Activated naive CD8-positive, alpha-beta T cell treated with anti-CD3 and anti-CD28 coated beads for 36 hours (primary cell): ENCODE measurements around the gene USP53. TPM values are rescaled to one million over a fixed set of nuclear protein-coding genes. Genes with fewer than 3 reads are reported as not detected.
"Not testable (repeated sequence)": the region's sequence is repeated elsewhere in the genome, so short reads cannot be mapped to it uniquely, and the experiment has no call there.

Experiments
- DNase-seq: peaks from one replicate; pipeline ENCODE4 v3.0.0; 2021
- H3K27ac Mint-ChIP-seq: one replicate; pipeline ENCODE4 v1.8.0; 2022; ENCODE audit warnings: mild to moderate bottlenecking, moderate library complexity, mixed read lengths
- H3K27me3 Mint-ChIP-seq: one replicate; pipeline ENCODE4 v1.8.0; 2022; ENCODE audit warnings: mild to moderate bottlenecking, mixed read lengths
- H3K36me3 Mint-ChIP-seq: one replicate; pipeline ENCODE4 v1.8.0; 2021; ENCODE audit warnings: mild to moderate bottlenecking, mixed read lengths
- H3K4me1 Mint-ChIP-seq: one replicate; pipeline ENCODE4 v1.8.0; 2021; ENCODE audit warnings: mixed read lengths
- H3K4me3 Mint-ChIP-seq: one replicate; pipeline ENCODE4 v1.8.0; 2022; ENCODE audit warnings: mild to moderate bottlenecking, moderate library complexity, mixed read lengths
- H3K9me3 Mint-ChIP-seq: one replicate; pipeline ENCODE4 v1.8.0; 2022; ENCODE audit warnings: mixed read lengths
- total RNA-seq, 2 experiments: library from RNA; stranded (reverse); gene quantifications; one replicate each; pipeline ENCODE4 v1.2.3, GENCODE V29; 2021

The USP53 gene
- total RNA-seq, result 10 to 100 TPM; 12.6 to 13.0 TPM

GRCh38 chr4:119212234-119212963, at the start of gene USP53:
Gene USP53 (plus strand): TSS chr4:119212713. CDS start chr4:119239760, 27,047 bp downstream.
- H3K4me1 Mint-ChIP-seq, result peaks cover 34% of the 10 kb centered on the region
- H3K27ac Mint-ChIP-seq, result peak within 1 kb of the TSS; percentile 89
- DNase-seq, result peak; percentile 97
- no peaks in the 10 kb centered on the region for H3K9me3 Mint-ChIP-seq
- H3K36me3 Mint-ChIP-seq, result peaks cover 7% of the 10 kb centered on the region
- no peaks in the 10 kb centered on the region for H3K27me3 Mint-ChIP-seq
- peak within 1 kb of the TSS; percentile 87 for H3K4me3 Mint-ChIP-seq

- Mint-ChIP-seq H3K27ac (no peak overlapping the region), H3K36me3 (no peaks in the 10 kb centered on the region), H3K4me1 (no peaks in the 10 kb centered on the region), H3K9me3 (no peaks in the 10 kb centered on the region), H3K4me3 (no peak overlapping the region), H3K27me3 (no peaks in the 10 kb centered on the region)
- DNase-seq, result no peak
These were observed 46.7 kb upstream of the USP53 start for GRCh38 chr4:119165767-119166166.

- no peak for DNase-seq
- Mint-ChIP-seq H3K4me1 (no peaks in the 10 kb centered on the region), H3K27me3 (no peaks in the 10 kb centered on the region), H3K36me3 (no peaks in the 10 kb centered on the region), H3K9me3 (no peaks in the 10 kb centered on the region), H3K27ac (no peak overlapping the region), H3K4me3 (no peak overlapping the region)
These were observed 42.3 kb upstream of the USP53 start for GRCh38 chr4:119170195-119170594.

GRCh38 chr4:119172223-119172622, 40.3 kb upstream of the USP53 start:
- no peaks in the 10 kb centered on the region for H3K4me1 Mint-ChIP-seq
- no peak overlapping the region for H3K4me3 Mint-ChIP-seq
- H3K36me3 Mint-ChIP-seq, result no peaks in the 10 kb centered on the region
- H3K27me3 Mint-ChIP-seq, result no peaks in the 10 kb centered on the region
- H3K9me3 Mint-ChIP-seq, result no peaks in the 10 kb centered on the region
- H3K27ac Mint-ChIP-seq, result no peak overlapping the region
- no peak for DNase-seq

- H3K36me3 Mint-ChIP-seq, H3K4me3 Mint-ChIP-seq, H3K27ac Mint-ChIP-seq, H3K4me1 Mint-ChIP-seq, H3K9me3 Mint-ChIP-seq, DNase-seq, H3K27me3 Mint-ChIP-seq: not testable (repeated sequence)
These were observed 38.7 kb upstream of the USP53 start for GRCh38 chr4:119173729-119174361.

GRCh38 chr4:119179011-119179410, 33.5 kb upstream of the USP53 start:
- no peak for DNase-seq
- no peaks in the 10 kb centered on the region for H3K4me1 Mint-ChIP-seq
- no peak overlapping the region for H3K4me3 Mint-ChIP-seq
- no peak overlapping the region for H3K27ac Mint-ChIP-seq
- no peaks in the 10 kb centered on the region for H3K36me3 Mint-ChIP-seq
- H3K27me3 Mint-ChIP-seq, result no peaks in the 10 kb centered on the region
- no peaks in the 10 kb centered on the region for H3K9me3 Mint-ChIP-seq

- no peaks in the 10 kb centered on the region for H3K27me3 Mint-ChIP-seq
- no peak for DNase-seq
- no peaks in the 10 kb centered on the region for H3K36me3 Mint-ChIP-seq
- no peak overlapping the region for H3K27ac Mint-ChIP-seq
- H3K4me1 Mint-ChIP-seq, result no peaks in the 10 kb centered on the region
- no peaks in the 10 kb centered on the region for H3K9me3 Mint-ChIP-seq
- H3K4me3 Mint-ChIP-seq, result no peak overlapping the region
These were observed 28.4 kb upstream of the USP53 start for GRCh38 chr4:119184128-119184527.

GRCh38 chr4:119189638-119190037, 22.9 kb upstream of the USP53 start:
- H3K4me3 Mint-ChIP-seq, result no peak overlapping the region
- H3K9me3 Mint-ChIP-seq, result no peaks in the 10 kb centered on the region
- DNase-seq, result no peak
- no peaks in the 10 kb centered on the region for H3K4me1 Mint-ChIP-seq
- no peak overlapping the region for H3K27ac Mint-ChIP-seq
- H3K27me3 Mint-ChIP-seq, result no peaks in the 10 kb centered on the region
- peaks cover 3% of the 10 kb centered on the region for H3K36me3 Mint-ChIP-seq

GRCh38 chr4:119190354-119190753, 22.2 kb upstream of the USP53 start:
- no peak overlapping the region for H3K27ac Mint-ChIP-seq
- H3K36me3 Mint-ChIP-seq, result peaks cover 7% of the 10 kb centered on the region
- H3K4me1 Mint-ChIP-seq, result no peaks in the 10 kb centered on the region

GRCh38 chr4:119191505-119191904, 21.0 kb upstream of the USP53 start:
- no peak for DNase-seq
- Mint-ChIP-seq H3K36me3 (peaks cover 8% of the 10 kb centered on the region), H3K27ac (no peak overlapping the region), H3K4me1 (no peaks in the 10 kb centered on the region), H3K27me3 (no peaks in the 10 kb centered on the region), H3K9me3 (no peaks in the 10 kb centered on the region), H3K4me3 (no peak overlapping the region)

More at GRCh38 chr4:119190354-119190753, 22.2 kb upstream of the USP53 start:
- Mint-ChIP-seq H3K9me3 (no peaks in the 10 kb centered on the region), H3K4me3 (no peak overlapping the region), H3K27me3 (no peaks in the 10 kb centered on the region)
- DNase-seq, result no peak

GRCh38 chr4:119197772-119198212, 14.7 kb upstream of the USP53 start:
- no peak for DNase-seq
- Mint-ChIP-seq H3K4me1 (no peaks in the 10 kb centered on the region), H3K9me3 (peaks cover 10% of the 10 kb centered on the region), H3K36me3 (peaks cover 18% of the 10 kb centered on the region), H3K4me3 (no peak overlapping the region), H3K27ac (no peak overlapping the region), H3K27me3 (no peaks in the 10 kb centered on the region)

GRCh38 chr4:119204916-119205315, 7.6 kb upstream of the USP53 start:
- no peak overlapping the region for H3K27ac Mint-ChIP-seq
- H3K27me3 Mint-ChIP-seq, result no peaks in the 10 kb centered on the region
- H3K4me1 Mint-ChIP-seq, result peaks cover 22% of the 10 kb centered on the region
- H3K9me3 Mint-ChIP-seq, result peaks cover 4% of the 10 kb centered on the region
- no peak overlapping the region for H3K4me3 Mint-ChIP-seq
- no peak for DNase-seq
- peaks cover 2% of the 10 kb centered on the region for H3K36me3 Mint-ChIP-seq

- no peak overlapping the region for H3K27ac Mint-ChIP-seq
- H3K27me3 Mint-ChIP-seq, result no peaks in the 10 kb centered on the region
- peaks cover 25% of the 10 kb centered on the region for H3K4me1 Mint-ChIP-seq
- peaks cover 4% of the 10 kb centered on the region for H3K9me3 Mint-ChIP-seq
- peaks cover 2% of the 10 kb centered on the region for H3K36me3 Mint-ChIP-seq
- H3K4me3 Mint-ChIP-seq, result no peak overlapping the region
- DNase-seq, result no peak
These were observed 6.8 kb upstream of the USP53 start for GRCh38 chr4:119205690-119206089.

- Mint-ChIP-seq H3K9me3 (peaks cover 4% of the 10 kb centered on the region), H3K4me1 (peaks cover 30% of the 10 kb centered on the region), H3K4me3 (no peak overlapping the region), H3K27me3 (no peaks in the 10 kb centered on the region), H3K36me3 (peaks cover 2% of the 10 kb centered on the region), H3K27ac (no peak overlapping the region)
- DNase-seq, result no peak
These were observed 6.3 kb upstream of the USP53 start for GRCh38 chr4:119206178-119206577.

GRCh38 chr4:119207051-119207450, 5.5 kb upstream of the USP53 start:
- Mint-ChIP-seq H3K27ac (no peak overlapping the region), H3K9me3 (peaks cover under 1% of the 10 kb centered on the region), H3K27me3 (no peaks in the 10 kb centered on the region), H3K36me3 (peaks cover 2% of the 10 kb centered on the region), H3K4me1 (peaks cover 32% of the 10 kb centered on the region), H3K4me3 (no peak overlapping the region)
- no peak for DNase-seq

- no peak overlapping the region for H3K4me3 Mint-ChIP-seq
- H3K27ac Mint-ChIP-seq, result peak overlapping the region; percentile 94
- no peaks in the 10 kb centered on the region for H3K27me3 Mint-ChIP-seq
- H3K4me1 Mint-ChIP-seq, result peaks cover 34% of the 10 kb centered on the region
- no peaks in the 10 kb centered on the region for H3K9me3 Mint-ChIP-seq
- peaks cover 2% of the 10 kb centered on the region for H3K36me3 Mint-ChIP-seq
- DNase-seq, result peak; percentile 42
These were observed 3.4 kb upstream of the USP53 start for GRCh38 chr4:119209077-119209476.
